Panc1 (cell line): Measurements from ENCODE around the gene CNTN4.

Experiments
- POLR2AphosphoS5 ChIP-seq: IDR thresholded peaks from 2 replicates; pipeline ENCODE4 v1.6.1; 2012; ENCODE audit warnings: mild to moderate bottlenecking, low read depth, low read length, moderate library complexity
- TCF7L2 ChIP-seq: IDR thresholded peaks from 2 replicates; pipeline ENCODE4 v1.6.1; 2011; ENCODE audit warnings: mild to moderate bottlenecking, low read depth, low read length, inconsistent platforms
- TF ChIP-seq, protein P1 (sequence below): fragments of 450-650 bp; IDR thresholded peaks from 2 replicates; pipeline ENCODE4 v1.5.1; 2017; ENCODE audit warnings: mild to moderate bottlenecking

DNA sequence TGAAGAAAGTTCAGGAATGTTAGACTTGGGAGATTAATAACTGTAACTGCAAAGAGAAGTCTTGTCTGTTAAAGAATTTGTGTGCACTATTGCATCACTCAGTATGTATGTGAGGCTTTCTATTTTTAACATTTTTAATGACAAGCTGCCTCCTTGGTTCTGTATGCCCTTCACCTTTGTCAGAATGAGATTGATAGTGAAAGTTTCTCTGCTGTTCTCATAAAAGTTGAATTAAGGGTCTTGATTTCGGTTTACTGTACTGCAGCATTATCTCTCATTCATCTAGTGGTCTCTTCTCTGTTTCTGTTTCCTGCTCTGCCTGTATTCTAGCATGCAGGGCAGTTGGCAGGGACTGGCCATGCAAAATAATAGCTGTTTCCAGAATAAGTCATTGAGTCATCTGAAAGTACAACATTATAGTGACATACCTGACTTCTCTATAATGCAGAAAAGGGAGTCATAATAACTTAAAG is 556.6 kb downstream of the CNTN4 start:
- TF ChIP-seq, protein P1, sequence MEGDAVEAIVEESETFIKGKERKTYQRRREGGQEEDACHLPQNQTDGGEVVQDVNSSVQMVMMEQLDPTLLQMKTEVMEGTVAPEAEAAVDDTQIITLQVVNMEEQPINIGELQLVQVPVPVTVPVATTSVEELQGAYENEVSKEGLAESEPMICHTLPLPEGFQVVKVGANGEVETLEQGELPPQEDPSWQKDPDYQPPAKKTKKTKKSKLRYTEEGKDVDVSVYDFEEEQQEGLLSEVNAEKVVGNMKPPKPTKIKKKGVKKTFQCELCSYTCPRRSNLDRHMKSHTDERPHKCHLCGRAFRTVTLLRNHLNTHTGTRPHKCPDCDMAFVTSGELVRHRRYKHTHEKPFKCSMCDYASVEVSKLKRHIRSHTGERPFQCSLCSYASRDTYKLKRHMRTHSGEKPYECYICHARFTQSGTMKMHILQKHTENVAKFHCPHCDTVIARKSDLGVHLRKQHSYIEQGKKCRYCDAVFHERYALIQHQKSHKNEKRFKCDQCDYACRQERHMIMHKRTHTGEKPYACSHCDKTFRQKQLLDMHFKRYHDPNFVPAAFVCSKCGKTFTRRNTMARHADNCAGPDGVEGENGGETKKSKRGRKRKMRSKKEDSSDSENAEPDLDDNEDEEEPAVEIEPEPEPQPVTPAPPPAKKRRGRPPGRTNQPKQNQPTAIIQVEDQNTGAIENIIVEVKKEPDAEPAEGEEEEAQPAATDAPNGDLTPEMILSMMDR, result no peak
- no peak for TF ChIP-seq TCF7L2
- no peak for TF ChIP-seq POLR2AphosphoS5
